Bronchus fibroblast of lung (primary cell): ENCODE results near the gene SLC22A9. TPM values are rescaled to one million over a fixed set of nuclear protein-coding genes. Genes with fewer than 3 reads are reported as not detected.

Source experiments
- total RNA-seq: library from RNA; depleted of rRNA; stranded (reverse); fragments of >200 nt; gene quantifications from 2 replicates; pipeline ENCODE4 v1.2.3, GENCODE V29; 2015

Gene SLC22A9
- total RNA-seq, result not detected in 2 replicates

DNA sequence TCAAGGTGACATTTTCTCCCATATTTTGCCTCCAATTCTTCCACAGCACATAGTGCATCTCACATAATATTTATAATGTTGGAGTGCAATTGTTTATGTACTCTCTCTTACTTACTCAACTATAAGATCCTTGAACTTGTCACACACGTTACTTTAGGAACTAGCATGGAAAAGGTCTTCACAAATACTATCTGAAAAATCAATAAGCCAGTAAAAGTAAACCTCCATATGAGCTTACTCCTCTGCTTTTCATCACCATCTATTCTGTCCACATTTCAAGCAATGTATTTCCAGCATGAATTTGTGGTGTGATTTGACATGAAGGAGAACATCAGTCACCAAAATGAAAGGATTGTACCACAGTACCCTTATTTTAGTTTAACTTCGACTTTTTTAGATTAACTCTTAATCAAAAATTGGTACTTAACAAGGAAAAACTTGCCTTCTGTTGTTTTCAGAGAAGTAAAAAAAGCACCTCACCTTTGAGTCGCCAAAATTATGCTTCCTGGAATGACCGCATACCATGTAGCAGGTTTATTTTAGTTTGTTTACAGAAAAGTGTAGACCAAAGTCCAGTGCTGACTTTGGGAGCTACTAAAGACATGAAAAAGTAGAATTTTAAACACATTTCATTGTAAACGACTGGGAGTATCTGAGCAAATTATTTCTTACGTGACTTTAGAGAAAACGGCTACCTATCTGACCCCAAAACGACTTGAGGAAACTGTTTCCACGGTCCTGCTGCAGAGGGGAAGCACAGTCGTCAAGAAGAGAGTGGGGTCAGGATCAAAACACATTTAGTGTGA, at the start of gene SLC22A9:
Gene SLC22A9, plus strand, starts transcription at position 621 of the 806 bp plus-strand sequence. CDS start 272 bp downstream, outside the sequence.

Other genes with a start within 250 kb of the SLC22A9 start
- gene SLC22A24, start 225.6 kb upstream of the SLC22A9 start, total RNA-seq, result not detected in 2 replicates
- gene SLC22A25, start 126.2 kb upstream of the SLC22A9 start, total RNA-seq, result not detected in 2 replicates
- not detected in 2 replicates for gene PLAAT5, start 121.4 kb downstream of the SLC22A9 start, total RNA-seq
- gene LGALS12, start 136.3 kb downstream of the SLC22A9 start, total RNA-seq, result 0.30 TPM in 1 of 2 replicates, not detected in the other
- 5.0 and 6.7 TPM in 2 replicates for gene PLAAT4, start 167.0 kb downstream of the SLC22A9 start, total RNA-seq
- not detected in 2 replicates for gene PLAAT2, start 193.6 kb downstream of the SLC22A9 start, total RNA-seq
- 3.9 and 5.7 TPM in 2 replicates for gene PLAAT3, start 244.6 kb downstream of the SLC22A9 start, total RNA-seq